ENCODE results near the gene PDE4B.

DNA sequence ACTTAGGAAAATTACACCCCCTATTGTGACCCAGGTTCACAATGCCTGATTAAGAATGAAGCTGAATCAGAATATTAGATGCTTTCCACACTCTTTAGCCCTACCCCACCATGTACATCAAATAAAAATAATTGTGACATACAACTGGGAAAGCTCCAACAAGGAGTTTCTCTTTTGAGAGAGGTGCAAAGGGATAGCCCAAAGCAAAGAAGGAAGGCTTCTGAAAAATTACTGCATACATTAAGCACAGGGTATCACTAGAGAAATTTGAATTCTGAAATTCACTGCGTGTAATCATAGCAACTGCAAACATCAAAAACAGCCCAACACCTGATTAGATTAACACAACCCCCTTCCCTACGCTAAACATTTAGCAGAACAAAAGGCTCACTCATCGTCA, 34.1 kb downstream of the PDE4B start:
- TF ChIP-seq EZH2 (IDR thresholded peaks at IDR 0.05; ENCODE audit: low read length, unreplicated experiment) (no peak), EZH2phosphoT487 (IDR thresholded peaks at IDR 0.05; ENCODE audit: borderline replicate concordance, low read length) (no peak)
- TF ChIP-seq, protein P1, sequence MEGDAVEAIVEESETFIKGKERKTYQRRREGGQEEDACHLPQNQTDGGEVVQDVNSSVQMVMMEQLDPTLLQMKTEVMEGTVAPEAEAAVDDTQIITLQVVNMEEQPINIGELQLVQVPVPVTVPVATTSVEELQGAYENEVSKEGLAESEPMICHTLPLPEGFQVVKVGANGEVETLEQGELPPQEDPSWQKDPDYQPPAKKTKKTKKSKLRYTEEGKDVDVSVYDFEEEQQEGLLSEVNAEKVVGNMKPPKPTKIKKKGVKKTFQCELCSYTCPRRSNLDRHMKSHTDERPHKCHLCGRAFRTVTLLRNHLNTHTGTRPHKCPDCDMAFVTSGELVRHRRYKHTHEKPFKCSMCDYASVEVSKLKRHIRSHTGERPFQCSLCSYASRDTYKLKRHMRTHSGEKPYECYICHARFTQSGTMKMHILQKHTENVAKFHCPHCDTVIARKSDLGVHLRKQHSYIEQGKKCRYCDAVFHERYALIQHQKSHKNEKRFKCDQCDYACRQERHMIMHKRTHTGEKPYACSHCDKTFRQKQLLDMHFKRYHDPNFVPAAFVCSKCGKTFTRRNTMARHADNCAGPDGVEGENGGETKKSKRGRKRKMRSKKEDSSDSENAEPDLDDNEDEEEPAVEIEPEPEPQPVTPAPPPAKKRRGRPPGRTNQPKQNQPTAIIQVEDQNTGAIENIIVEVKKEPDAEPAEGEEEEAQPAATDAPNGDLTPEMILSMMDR (conservative IDR thresholded peaks at IDR 0.05; ENCODE audit: low read depth, low read length) = no peak

Measured in PC-3 (cell line).